PC-9 (cell line): ENCODE results near the gene CDY2B.
"Not testable (repeated sequence)": the region's sequence is repeated elsewhere in the genome, so short reads cannot be mapped to it uniquely, and the experiment has no call there.

ENCODE experiments used
- EZH2 ChIP-seq: fragments of 200-600 bp; sonication (generic); IDR thresholded peaks from 2 replicates; pipeline ENCODE4 v1.8.0; 2017; ENCODE audit warnings: antibody characterized with exemption, low read depth
- TF ChIP-seq, protein P1 (sequence below): fragments of 200-600 bp; sonication (generic); conservative IDR thresholded peaks from 2 replicates; pipeline ENCODE4 v1.6.1; 2017; ENCODE audit warnings: mixed run types, antibody characterized with exemption, mild to moderate bottlenecking, moderate library complexity

DNA sequence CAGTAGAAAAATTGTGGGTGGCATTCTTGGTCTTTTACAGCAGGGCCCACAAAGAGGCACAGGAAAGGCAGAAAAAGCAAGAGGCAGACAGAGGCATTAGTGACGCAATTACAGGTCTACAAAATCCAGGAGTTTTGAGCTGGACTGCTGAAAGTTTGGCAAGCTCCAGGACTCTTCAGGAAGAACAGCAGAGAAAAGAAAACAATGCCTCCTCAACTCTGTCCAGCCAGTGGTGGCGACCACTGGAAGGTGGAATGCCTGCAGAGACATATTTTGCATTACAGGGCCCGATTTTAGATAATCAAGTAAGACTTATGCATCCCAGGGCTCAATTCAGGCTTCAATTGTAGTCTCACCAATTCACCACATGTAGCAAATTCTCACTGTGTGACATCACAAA lies 23.5 kb downstream of the CDY2B start:
- TF ChIP-seq EZH2 = not testable (repeated sequence)
- TF ChIP-seq, protein P1, sequence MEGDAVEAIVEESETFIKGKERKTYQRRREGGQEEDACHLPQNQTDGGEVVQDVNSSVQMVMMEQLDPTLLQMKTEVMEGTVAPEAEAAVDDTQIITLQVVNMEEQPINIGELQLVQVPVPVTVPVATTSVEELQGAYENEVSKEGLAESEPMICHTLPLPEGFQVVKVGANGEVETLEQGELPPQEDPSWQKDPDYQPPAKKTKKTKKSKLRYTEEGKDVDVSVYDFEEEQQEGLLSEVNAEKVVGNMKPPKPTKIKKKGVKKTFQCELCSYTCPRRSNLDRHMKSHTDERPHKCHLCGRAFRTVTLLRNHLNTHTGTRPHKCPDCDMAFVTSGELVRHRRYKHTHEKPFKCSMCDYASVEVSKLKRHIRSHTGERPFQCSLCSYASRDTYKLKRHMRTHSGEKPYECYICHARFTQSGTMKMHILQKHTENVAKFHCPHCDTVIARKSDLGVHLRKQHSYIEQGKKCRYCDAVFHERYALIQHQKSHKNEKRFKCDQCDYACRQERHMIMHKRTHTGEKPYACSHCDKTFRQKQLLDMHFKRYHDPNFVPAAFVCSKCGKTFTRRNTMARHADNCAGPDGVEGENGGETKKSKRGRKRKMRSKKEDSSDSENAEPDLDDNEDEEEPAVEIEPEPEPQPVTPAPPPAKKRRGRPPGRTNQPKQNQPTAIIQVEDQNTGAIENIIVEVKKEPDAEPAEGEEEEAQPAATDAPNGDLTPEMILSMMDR = not testable (repeated sequence)
